ENCODE measurements around the gene MLXIP. TPM values are rescaled to one million over a fixed set of nuclear protein-coding genes. Genes with fewer than 3 reads are reported as not detected.

MLXIP gene
- total and polyA plus RNA-seq, 2 experiments from 2014 or later: 16.2 to 23.0 TPM

GRCh38 chr12:122116707-122117535, 38.4 kb downstream of the MLXIP start:
- H3K9me3 Mint-ChIP-seq: no peaks in the 10 kb centered on the region
- H3K4me2 ChIP-seq: no peak overlapping the region
- no peaks in the 10 kb centered on the region for H3K27me3 ChIP-seq (ENCODE audit: insufficient read depth)
- no peak overlapping the region for H3K27ac ChIP-seq (ENCODE audit: low read depth)
- DNase-seq (ENCODE audit: low spot score) (no peak), ATAC-seq (no peak)
- H3K36me3 ChIP-seq (ENCODE audit: insufficient read depth): no peaks in the 10 kb centered on the region
- H3K4me3 Mint-ChIP-seq: no peak overlapping the region
- no peak overlapping the region for H3K27ac Mint-ChIP-seq
- no peaks in the 10 kb centered on the region for H3F3A ChIP-seq (replicated peaks; ENCODE audit: low read depth)
- TF ChIP-seq ZNF331 (CRISPR knock-in tag; IDR thresholded peaks at IDR 0.05; ENCODE audit: low read depth) (no peak), REST (IDR thresholded peaks at IDR 0.05; ENCODE audit: unreplicated experiment) (no peak), ZNF462 (CRISPR knock-in tag; IDR thresholded peaks at IDR 0.05) (no peak), ETS1 (IDR thresholded peaks at IDR 0.05) (no peak), NANOG (IDR thresholded peaks at IDR 0.05; ENCODE audit: borderline replicate concordance) (no peak), ZNF114 (CRISPR knock-in tag; IDR thresholded peaks at IDR 0.05) (no peak), STAT1 (IDR thresholded peaks at IDR 0.05; ENCODE audit: unreplicated experiment) (no peak), EZH2phosphoT487 (IDR thresholded peaks at IDR 0.05; ENCODE audit: unreplicated experiment) (no peak), POLR2AphosphoS5 (IDR thresholded peaks at IDR 0.05; ENCODE audit: low read depth) (no peak), EZH2 (IDR thresholded peaks at IDR 0.05; ENCODE audit: low read depth, unreplicated experiment) (no peak)
- no peaks in the 10 kb centered on the region; the same call in none of the 2 replicates for H4K20me1 ChIP-seq (replicated peaks; ENCODE audit: insufficient read depth)
- no peaks in the 10 kb centered on the region for H3K36me3 Mint-ChIP-seq (ENCODE audit: low read depth)
- no peaks in the 10 kb centered on the region for H3K27me3 Mint-ChIP-seq (ENCODE audit: insufficient read depth, low read depth, poor library complexity)
- peaks cover 14% of the 10 kb centered on the region for H3K79me2 ChIP-seq (replicated peaks; ENCODE audit: insufficient read depth)
- 0 out of 3 replicates have a peak, but pooled peaks cover 2% of the 10 kb centered on the region for H3K4me1 Mint-ChIP-seq
- peaks cover 5% of the 10 kb centered on the region; the same call in 1 of the 2 replicates for H3K4me1 ChIP-seq (ENCODE audit: insufficient read depth)
- no peak overlapping the region for H2AFZ ChIP-seq
- no peak overlapping the region for H3K4me3 ChIP-seq
- H3K9me2 ChIP-seq (ENCODE audit: insufficient read depth): no peaks in the 10 kb centered on the region
